ENCODE results near the gene CDHR2. TPM values are rescaled to one million over a fixed set of nuclear protein-coding genes. Genes with fewer than 3 reads are reported as not detected.
A peak's percentile ranks its signal among the peaks of the same experiment; 100 is the strongest.

CDHR2 gene
- total and polyA plus RNA-seq, 11 donors, result 0.07 to 0.67 (median 0.35) TPM; not detected in 6

DNA sequence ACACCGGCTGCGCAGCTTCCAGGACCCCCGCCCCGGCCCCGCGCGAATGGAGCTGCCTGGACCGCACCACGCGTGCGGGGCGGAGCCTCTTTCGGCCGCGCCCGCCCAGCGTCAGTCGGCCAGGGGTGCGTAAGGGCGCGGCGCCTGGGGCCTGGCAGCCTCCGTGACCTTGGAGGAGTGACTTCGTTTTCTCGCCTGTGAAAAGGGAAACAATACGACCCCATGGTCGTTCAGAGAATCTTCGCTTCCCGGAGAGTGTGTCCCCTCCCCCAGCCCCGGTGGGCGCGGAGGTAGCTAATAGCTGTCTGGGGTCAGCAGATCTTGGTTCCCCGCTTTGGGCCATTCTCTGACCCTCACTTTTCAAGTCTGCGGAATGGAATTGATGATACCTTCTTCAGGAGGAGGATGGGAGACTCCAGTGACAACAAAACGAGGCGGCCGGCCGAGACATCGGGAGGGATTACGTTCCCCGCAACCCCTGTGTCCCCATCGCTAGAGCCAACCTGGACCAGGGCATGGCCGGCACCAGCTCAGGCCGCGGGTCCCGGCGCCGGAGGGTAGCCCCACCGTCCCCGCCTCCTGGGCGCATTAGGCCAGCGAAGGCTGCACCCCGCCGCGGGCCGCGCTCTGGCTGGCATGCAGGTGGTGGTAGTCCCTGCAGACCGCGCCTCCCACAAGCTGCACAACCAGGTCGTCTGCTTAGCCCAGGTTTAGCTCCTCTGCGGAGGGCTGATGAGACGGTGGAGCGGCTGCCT, 5.5 kb upstream of the CDHR2 start:
- TF ChIP-seq CTCF (IDR thresholded peaks at IDR 0.05) (no peak), POLR2A (IDR thresholded peaks at IDR 0.05) (peak; percentile 28 to 66)
- H3K27ac ChIP-seq, result peak overlapping the region; percentile 66 to 98 (median 90)
- H3K9me3 ChIP-seq, result no peaks in the 10 kb centered on the region
- H3K4me1 ChIP-seq, result peaks cover 0 to 50% (median 22%) of the 10 kb centered on the region in 12 donors
- H3K36me3 ChIP-seq, result no peaks in the 10 kb centered on the region
- peak overlapping the region; percentile 41 to 82 (median 74) for H3K4me3 ChIP-seq
- DNase-seq (peak; percentile 78 to 89 (median 81)), ATAC-seq (peak; percentile 84 to 89 (median 88))
- WGBS, 4 donors, result 0 to 1% (median 1%) methylated on average over 33 to 63 of the region's 63 CpGs
- H3K27me3 ChIP-seq, result no peaks in the 10 kb centered on the region
- intact Hi-C loops (cut with DNase I), result loop anchor here in 7 of 10 donors (2.0 to 10.0 kb wide), 5 partner anchors 96 to 129 kb away; partner anchors contain the start of genes CLTB (in 4 of the 7) and FAF2 (in 3 of the 7)

GRCh38 chr5:176545388-176545736, 3.8 kb upstream of the CDHR2 start:
- intact Hi-C loops (cut with DNase I), result loop anchor here in 2 of 10 donors (10.0 kb wide), 2 partner anchors 101 to 131 kb away; partner anchors contain the start of genes CLTB (in 2 of the 2) and FAF2 (in 1 of the 2)
- no peak overlapping the region for H3K27ac ChIP-seq
- H3K4me1 ChIP-seq, result peaks cover 0 to 50% (median 19%) of the 10 kb centered on the region in 12 donors
- TF ChIP-seq POLR2A (IDR thresholded peaks at IDR 0.05) (no peak), CTCF (IDR thresholded peaks at IDR 0.05) (no peak)
- peaks cover 0 to 6% (median 0%) of the 10 kb centered on the region in 9 donors for H3K27me3 ChIP-seq
- ATAC-seq, result no peak
- no peaks in the 10 kb centered on the region for H3K9me3 ChIP-seq
- no peak for DNase-seq
- 94 to 100% (median 95%) methylated on average over 5 to 6 of the region's 6 CpGs for whole genome bisulfite sequencing, 4 donors
- no peaks in the 10 kb centered on the region for H3K36me3 ChIP-seq
- no peak overlapping the region for H3K4me3 ChIP-seq

GRCh38 chr5:176545737-176546509, 3.2 kb upstream of the CDHR2 start:
- Histone ChIP-seq H3K4me1 (peaks cover 0 to 50% (median 19%) of the 10 kb centered on the region in 12 donors), H3K27me3 (peaks cover 0 to 6% (median 0%) of the 10 kb centered on the region in 9 donors), H3K9me3 (no peaks in the 10 kb centered on the region), H3K36me3 (no peaks in the 10 kb centered on the region), H3K27ac (no peak overlapping the region), H3K4me3 (no peak overlapping the region)
- DNase-seq (no peak), ATAC-seq (no peak)
- WGBS, 4 donors, result 85 to 95% (median 86%) methylated on average over 10 to 13 of the region's 13 CpGs
- no peak for TF ChIP-seq POLR2A (IDR thresholded peaks at IDR 0.05)
- no peak for TF ChIP-seq CTCF (IDR thresholded peaks at IDR 0.05)
- intact Hi-C loops (cut with DNase I), result loop anchor here in 2 of 10 donors (10.0 kb wide), 2 partner anchors 101 to 131 kb away; partner anchors contain the start of genes CLTB (in 2 of the 2) and FAF2 (in 1 of the 2)

All from heart left ventricle (tissue), 16 donors.